Endothelial cell (in vitro differentiated cells): ENCODE data around the gene GPR141. TPM values are rescaled to one million over a fixed set of nuclear protein-coding genes. Genes with fewer than 3 reads are reported as not detected.

Experiments
- DNase-seq: peaks from one replicate; pipeline ENCODE4 v3.0.0; 2021; ENCODE audit warnings: low spot score
- H3K27ac Mint-ChIP-seq: one replicate; pipeline ENCODE4 v1.8.0; 2021; ENCODE audit warnings: mixed read lengths, inconsistent platforms; ENCODE audit not compliant: unreplicated experiment
- H3K27me3 Mint-ChIP-seq: one replicate; pipeline ENCODE4 v1.8.0; 2021; ENCODE audit warnings: mild to moderate bottlenecking, moderate library complexity, mixed read lengths, inconsistent platforms; ENCODE audit not compliant: unreplicated experiment
- H3K36me3 Mint-ChIP-seq: one replicate; pipeline ENCODE4 v1.8.0; 2021; ENCODE audit warnings: mild to moderate bottlenecking, low read depth, mixed read lengths, inconsistent platforms; ENCODE audit not compliant: unreplicated experiment
- H3K4me1 Mint-ChIP-seq: one replicate; pipeline ENCODE4 v1.8.0; 2021; ENCODE audit warnings: mild to moderate bottlenecking, mixed read lengths, inconsistent platforms; ENCODE audit not compliant: unreplicated experiment
- H3K4me3 Mint-ChIP-seq: one replicate; pipeline ENCODE4 v1.8.0; 2021; ENCODE audit warnings: mild to moderate bottlenecking, mixed read lengths, inconsistent platforms; ENCODE audit not compliant: unreplicated experiment
- H3K9me3 Mint-ChIP-seq: one replicate; pipeline ENCODE4 v1.8.0; 2021; ENCODE audit warnings: mixed read lengths, inconsistent platforms; ENCODE audit not compliant: unreplicated experiment
- long read RNA-seq: library from polyadenylated mRNA; unstranded; transcript quantifications from one replicate; pipeline ENCODE4 v2.0.0, GENCODE V29; 2020; ENCODE audit not compliant: unreplicated experiment
- total RNA-seq: library from RNA; stranded (reverse); fragmentation: NEBNext Ultra II Directional; extraction: Animal tissue kit (Norgen Biotek cat#: 25700); gene quantifications from one replicate; pipeline ENCODE4 v1.2.1, GENCODE V29; 2021; ENCODE audit not compliant: unreplicated experiment
- TF ChIP-seq, protein P1 (sequence below): fragments of 200-600 bp; sonication (generic); IDR thresholded peaks from one replicate; pipeline ENCODE4 v1.5.0; 2021; ENCODE audit warnings: antibody characterized with exemption; ENCODE audit not compliant: unreplicated experiment

GPR141 gene
- not detected for total RNA-seq
- long read RNA-seq, result 0 reads

DNA sequence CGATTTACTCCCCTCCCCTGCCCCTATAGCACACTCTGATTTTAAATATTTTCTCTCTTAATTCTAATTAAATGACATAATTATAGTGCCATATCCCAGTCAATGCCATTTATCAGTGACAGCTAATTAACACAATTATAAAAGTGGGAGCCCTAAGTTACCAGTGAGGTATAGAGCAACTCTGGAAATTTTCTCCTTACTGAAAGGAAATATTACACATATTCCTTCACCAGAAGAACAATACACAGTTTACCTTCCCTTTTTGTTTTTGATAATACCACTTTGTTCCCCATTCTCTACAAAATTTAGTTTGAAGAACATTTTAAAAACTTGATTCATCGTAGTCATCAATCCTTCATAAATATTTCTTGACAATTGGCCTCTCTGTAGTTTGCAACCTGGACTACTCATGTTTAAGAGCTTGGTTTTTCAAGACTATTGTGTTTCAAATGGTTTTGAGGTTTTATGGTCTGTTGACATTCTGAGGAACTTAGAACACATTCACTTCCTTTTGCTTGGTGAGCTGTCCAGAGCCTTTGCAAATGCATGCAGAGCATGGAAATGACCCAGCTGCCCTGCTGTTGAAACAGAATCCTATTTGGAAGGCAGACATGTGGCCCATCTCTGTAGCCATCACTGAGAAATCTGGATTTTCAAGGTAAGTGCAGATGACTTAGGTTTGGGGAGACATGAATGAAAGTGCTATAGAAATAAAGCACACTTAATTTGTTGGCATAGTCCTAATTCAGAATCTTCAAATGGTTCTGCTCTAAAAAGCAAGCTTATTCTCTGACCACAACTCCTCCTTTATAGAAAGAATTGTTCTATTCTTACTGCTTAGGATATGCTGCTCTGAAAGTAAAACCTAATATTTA is at the start of gene GPR141:
Gene GPR141, plus strand, starts transcription at position 521 of the 875 bp plus-strand sequence. CDS start 56,628 bp downstream, outside the sequence.
- Mint-ChIP-seq H3K36me3 (no peaks in the 10 kb centered on the region), H3K9me3 (no peaks in the 10 kb centered on the region), H3K4me3 (no peak within 1 kb of the TSS), H3K27me3 (no peaks in the 10 kb centered on the region), H3K27ac (peak within 1 kb of the TSS; percentile 22), H3K4me1 (peaks cover 17% of the 10 kb centered on the region)
- no peak for DNase-seq
- TF ChIP-seq, protein P1, sequence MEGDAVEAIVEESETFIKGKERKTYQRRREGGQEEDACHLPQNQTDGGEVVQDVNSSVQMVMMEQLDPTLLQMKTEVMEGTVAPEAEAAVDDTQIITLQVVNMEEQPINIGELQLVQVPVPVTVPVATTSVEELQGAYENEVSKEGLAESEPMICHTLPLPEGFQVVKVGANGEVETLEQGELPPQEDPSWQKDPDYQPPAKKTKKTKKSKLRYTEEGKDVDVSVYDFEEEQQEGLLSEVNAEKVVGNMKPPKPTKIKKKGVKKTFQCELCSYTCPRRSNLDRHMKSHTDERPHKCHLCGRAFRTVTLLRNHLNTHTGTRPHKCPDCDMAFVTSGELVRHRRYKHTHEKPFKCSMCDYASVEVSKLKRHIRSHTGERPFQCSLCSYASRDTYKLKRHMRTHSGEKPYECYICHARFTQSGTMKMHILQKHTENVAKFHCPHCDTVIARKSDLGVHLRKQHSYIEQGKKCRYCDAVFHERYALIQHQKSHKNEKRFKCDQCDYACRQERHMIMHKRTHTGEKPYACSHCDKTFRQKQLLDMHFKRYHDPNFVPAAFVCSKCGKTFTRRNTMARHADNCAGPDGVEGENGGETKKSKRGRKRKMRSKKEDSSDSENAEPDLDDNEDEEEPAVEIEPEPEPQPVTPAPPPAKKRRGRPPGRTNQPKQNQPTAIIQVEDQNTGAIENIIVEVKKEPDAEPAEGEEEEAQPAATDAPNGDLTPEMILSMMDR, result no peak

DNA sequence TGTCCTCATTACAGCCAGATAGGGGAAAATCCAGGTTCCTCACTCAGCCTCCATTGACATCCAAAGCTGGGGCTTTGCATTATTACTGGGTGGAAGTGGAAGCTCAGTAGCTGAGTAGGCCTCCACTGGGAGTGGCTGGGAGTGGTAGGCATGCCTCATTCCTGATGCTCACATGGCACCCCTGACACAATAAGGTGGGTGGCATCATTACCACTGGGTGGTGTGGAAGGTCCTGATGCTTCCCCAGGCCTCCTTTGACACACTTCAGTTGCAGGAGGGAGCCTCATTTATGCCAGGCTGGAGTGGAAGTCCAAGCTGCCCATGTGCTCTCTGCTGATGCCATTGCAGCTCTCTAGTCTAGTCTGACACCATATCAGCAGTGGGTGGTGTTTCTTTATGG is 48.2 kb upstream of the GPR141 start:
- Mint-ChIP-seq H3K9me3 (no peaks in the 10 kb centered on the region), H3K36me3 (no peaks in the 10 kb centered on the region), H3K4me1 (no peaks in the 10 kb centered on the region), H3K27me3 (no peaks in the 10 kb centered on the region), H3K27ac (no peak overlapping the region), H3K4me3 (no peak overlapping the region)
- DNase-seq, result no peak
- TF ChIP-seq, protein P1, result no peak

DNA sequence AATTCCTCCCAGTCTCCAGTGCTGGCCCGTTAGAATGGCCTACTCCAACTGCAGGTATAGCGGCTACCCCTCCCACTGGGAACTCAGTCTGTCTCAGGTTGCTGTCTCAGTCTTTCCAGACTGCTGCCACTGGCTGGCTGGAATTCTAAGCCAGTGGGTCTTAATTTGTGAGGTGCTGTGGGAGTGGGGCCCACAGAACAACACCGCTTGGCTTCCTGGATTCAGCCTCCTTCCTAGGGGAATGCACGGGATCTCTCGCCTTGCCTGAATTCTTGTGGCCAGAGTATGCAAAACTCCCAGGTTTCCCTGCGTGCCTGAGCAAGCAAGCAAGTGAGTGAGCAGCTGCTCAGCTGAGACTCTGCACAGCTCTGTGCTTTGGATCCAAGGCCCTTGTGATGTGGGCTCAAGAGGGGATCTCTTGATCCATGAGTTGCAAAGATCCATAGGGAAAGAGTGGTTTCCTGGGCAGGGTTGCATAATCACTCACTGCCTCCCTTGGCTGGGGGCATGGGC is 41.5 kb upstream of the GPR141 start:
- no peak for DNase-seq
- Mint-ChIP-seq H3K4me1 (peaks cover 6% of the 10 kb centered on the region), H3K9me3 (no peaks in the 10 kb centered on the region), H3K4me3 (no peak overlapping the region), H3K36me3 (no peaks in the 10 kb centered on the region), H3K27ac (no peak overlapping the region), H3K27me3 (no peaks in the 10 kb centered on the region)
- TF ChIP-seq, protein P1, result no peak

DNA sequence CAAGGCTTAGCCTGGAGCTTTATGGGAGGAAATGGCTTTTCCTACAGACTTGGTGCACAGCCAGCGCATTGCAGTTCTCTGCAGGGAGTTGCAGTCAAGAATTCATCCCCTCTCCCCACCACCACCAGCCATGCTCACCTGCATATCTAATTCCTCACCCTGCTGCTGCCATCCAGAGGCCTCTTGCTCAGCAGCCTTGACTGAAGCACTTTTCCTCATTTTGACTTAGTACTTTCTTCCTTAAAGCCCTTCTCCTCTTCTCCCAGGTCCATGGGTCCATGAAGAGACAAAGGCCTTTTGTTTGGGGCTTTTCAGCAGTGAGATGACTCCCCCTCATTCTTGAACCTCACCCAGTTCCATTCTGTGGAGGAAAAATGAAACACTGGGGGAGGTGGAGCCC is 39.7 kb upstream of the GPR141 start:
- no peaks in the 10 kb centered on the region for H3K36me3 Mint-ChIP-seq
- H3K4me1 Mint-ChIP-seq, result peaks cover 6% of the 10 kb centered on the region
- no peak overlapping the region for H3K27ac Mint-ChIP-seq
- TF ChIP-seq, protein P1, result no peak
- H3K4me3 Mint-ChIP-seq, result no peak overlapping the region
- H3K27me3 Mint-ChIP-seq, result no peaks in the 10 kb centered on the region
- H3K9me3 Mint-ChIP-seq, result no peaks in the 10 kb centered on the region
- no peak for DNase-seq
